Activated naive CD8-positive, alpha-beta T cell (primary cell): Measurements from ENCODE around the gene RPL7L1.
"Not testable (repeated sequence)": the region's sequence is repeated elsewhere in the genome, so short reads cannot be mapped to it uniquely, and the experiment has no call there.

Source experiments
- H3K27ac Mint-ChIP-seq: one replicate; pipeline ENCODE4 v1.8.0; 2021; ENCODE audit warnings: mixed read lengths
- H3K27me3 Mint-ChIP-seq: one replicate; pipeline ENCODE4 v1.8.0; 2021; ENCODE audit warnings: mixed read lengths
- H3K36me3 Mint-ChIP-seq: one replicate; pipeline ENCODE4 v1.8.0; 2021; ENCODE audit warnings: mixed read lengths
- H3K4me1 Mint-ChIP-seq: one replicate; pipeline ENCODE4 v1.8.0; 2021; ENCODE audit warnings: low read depth, mixed read lengths
- H3K4me3 Mint-ChIP-seq: one replicate; pipeline ENCODE4 v1.8.0; 2021; ENCODE audit warnings: mild to moderate bottlenecking, mixed read lengths
- H3K9me3 Mint-ChIP-seq: one replicate; pipeline ENCODE4 v1.8.0; 2021; ENCODE audit warnings: low read depth, mixed read lengths

The RPL7L1 gene

DNA sequence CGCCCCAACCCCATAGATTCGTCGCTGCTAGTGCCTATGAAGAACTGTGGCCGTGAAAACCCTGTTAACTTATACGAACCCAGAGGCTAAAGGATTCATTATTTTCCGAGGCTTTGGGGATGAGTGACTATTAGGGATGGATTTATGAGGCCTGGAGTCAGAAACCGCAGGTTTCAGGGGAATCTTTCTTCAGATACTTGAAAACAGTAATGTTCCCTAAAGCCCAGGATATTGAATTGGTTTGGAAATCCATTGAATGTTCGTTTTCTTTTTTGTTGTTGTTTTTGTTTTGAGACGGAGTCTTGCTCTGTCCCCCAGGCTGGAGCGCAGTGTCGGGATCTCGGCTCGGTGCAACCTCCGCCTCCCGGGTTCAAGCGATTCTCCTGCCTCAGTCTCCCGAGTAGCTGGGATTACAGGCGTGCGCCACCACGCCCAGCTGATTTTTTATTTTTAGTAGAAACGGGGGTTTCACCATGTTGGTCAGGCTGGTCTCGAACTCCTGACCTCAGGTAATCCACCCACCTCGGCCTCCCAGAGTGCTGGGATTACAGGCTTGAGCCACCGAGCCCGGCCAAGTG, 913 bp downstream of the RPL7L1 start:
- not testable (repeated sequence) for H3K27me3 Mint-ChIP-seq

DNA sequence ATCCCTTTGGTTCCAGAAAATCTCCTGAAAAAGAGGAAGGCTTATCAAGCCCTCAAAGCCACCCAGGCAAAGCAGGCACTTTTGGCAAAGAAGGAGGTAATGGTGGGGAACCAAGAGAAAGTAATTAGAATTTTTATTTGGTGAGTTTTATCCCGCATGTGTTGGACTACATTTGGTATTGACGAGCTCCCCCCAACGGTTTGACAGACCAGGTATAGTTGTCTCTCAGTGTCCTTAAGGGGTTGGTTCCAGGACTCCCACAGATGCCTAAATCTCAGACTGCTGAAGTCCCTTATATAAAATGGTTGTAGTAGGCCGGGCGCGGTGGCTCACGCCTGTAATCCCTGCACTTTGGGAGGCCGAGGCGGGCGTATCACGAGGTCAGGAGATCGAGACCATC, 1.5 kb downstream of the RPL7L1 start:
- Mint-ChIP-seq H3K4me3 (peak overlapping the region; percentile 96), H3K4me1 (peaks cover 27% of the 10 kb centered on the region), H3K27ac (peak overlapping the region; percentile 99)
- H3K27me3 Mint-ChIP-seq, H3K9me3 Mint-ChIP-seq, H3K36me3 Mint-ChIP-seq: not testable (repeated sequence)

More for the DNA sequence above, 913 bp downstream of the RPL7L1 start:
- Mint-ChIP-seq H3K4me1 (peaks cover 23% of the 10 kb centered on the region), H3K27ac (peak overlapping the region; percentile 99), H3K4me3 (peak overlapping the region; percentile 96)
- not testable (repeated sequence) for H3K9me3 Mint-ChIP-seq, H3K36me3 Mint-ChIP-seq

DNA sequence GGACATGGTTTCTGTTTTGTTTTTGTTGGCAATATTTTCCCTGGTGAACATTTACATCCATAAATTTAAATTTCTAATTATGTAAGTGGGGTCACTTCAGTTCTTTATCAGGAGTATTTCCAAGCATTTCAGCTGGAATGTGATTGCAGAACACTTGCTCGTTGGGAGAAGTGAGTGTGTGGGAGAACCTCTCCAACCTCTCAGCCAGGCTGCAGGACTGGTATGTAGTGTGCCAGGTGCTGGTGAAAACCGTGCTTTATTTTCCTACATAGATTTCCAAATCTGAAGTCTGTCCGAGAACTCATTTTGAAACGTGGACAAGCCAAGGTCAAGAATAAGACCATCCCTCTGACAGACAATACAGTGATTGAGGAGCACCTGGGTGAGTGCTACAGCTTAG, 6.3 kb downstream of the RPL7L1 start:
- H3K36me3 Mint-ChIP-seq = peaks cover 8% of the 10 kb centered on the region
- H3K9me3 Mint-ChIP-seq = no peaks in the 10 kb centered on the region
- no peaks in the 10 kb centered on the region for H3K27me3 Mint-ChIP-seq
- no peak overlapping the region for H3K4me3 Mint-ChIP-seq
- no peak overlapping the region for H3K27ac Mint-ChIP-seq
- peaks cover 39% of the 10 kb centered on the region for H3K4me1 Mint-ChIP-seq

DNA sequence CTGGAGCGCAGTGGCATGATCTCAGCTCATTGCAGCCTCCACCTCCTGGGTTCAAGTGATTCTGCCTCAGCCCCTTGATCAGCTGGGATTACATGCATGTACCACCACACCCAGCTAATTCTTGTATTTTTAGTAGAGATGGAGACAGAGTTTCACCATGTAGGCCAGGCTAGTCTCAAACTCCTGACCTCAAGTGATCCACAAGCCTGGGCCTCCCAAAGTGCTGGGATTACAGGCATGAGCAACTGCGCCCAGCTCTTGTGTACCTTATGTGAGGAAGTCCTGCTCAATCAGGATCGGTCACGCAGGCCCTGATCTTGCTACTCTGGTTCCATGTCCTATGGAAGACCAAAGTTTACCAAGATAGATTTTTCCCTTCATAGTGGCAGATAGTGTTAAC, 8.8 kb downstream of the RPL7L1 start:
- H3K9me3 Mint-ChIP-seq, H3K27ac Mint-ChIP-seq, H3K4me3 Mint-ChIP-seq, H3K27me3 Mint-ChIP-seq, H3K36me3 Mint-ChIP-seq: not testable (repeated sequence)
- peaks cover 41% of the 10 kb centered on the region for H3K4me1 Mint-ChIP-seq

DNA sequence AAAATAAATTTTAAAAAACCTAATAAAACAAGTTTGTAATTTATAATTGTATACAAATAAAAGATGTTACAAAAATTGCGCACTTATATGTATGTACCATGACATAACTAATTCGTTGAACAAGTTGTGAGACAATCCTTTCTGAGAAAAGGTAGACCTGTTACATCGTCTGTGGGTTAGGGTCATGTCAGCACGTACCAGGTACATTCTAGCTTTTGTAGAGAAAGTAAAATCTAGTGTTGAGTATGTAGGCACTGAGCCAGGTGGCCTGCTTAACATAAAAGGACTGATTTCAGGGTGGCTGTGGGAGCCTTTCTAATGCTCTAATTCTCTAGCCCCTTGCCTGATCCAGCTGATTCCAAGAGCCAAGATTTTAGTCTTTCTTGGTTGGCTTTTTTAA, 10.4 kb downstream of the RPL7L1 start:
- no peaks in the 10 kb centered on the region for H3K36me3 Mint-ChIP-seq
- peak overlapping the region; percentile 98 for H3K27ac Mint-ChIP-seq
- H3K27me3 Mint-ChIP-seq = no peaks in the 10 kb centered on the region
- H3K9me3 Mint-ChIP-seq = no peaks in the 10 kb centered on the region
- H3K4me3 Mint-ChIP-seq = peak overlapping the region; percentile 95
- H3K4me1 Mint-ChIP-seq = peaks cover 28% of the 10 kb centered on the region

DNA sequence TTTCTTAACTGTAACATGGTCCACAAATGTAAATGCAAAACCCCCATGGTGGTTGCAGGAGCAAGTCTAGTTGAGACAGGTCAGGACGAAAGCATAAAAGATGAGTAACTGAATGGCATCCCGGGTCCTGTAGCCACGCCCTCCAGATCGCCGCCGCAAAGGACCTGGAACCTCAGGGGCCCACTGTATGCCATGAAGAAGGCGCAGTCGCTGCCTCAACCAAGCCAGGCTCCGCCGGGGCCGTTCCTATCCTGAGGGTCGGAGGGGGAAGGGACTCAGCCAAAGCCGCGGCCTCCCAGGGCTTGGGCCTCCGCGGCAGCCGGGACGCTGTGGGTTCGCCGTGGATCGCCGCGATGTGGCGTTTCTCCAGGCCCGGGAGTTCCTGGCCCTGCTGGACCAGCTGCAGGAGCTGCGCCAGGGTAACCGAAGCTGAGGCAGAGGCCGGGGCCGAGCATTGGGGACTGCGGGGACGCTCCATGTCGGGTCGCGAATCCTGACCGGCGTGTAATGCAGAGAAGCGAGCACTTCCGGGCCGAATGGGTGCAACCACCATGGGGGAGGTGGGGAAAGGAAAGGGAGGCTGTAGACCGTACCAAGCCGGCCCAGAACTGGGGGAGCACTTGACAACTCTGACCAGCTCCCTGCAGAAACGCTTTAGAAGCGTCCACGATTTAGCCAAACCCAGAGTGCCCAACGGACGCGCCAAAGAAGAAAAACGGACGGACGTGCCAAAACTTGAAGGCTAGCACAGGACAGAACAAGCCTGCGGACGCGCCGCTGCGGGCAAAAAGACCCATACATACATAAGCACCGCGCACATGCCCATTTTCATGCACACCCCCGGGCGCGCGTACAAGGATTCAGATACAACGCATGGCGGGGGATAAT, 11.1 kb downstream of the RPL7L1 start:
- Mint-ChIP-seq H3K4me3 (peak overlapping the region; percentile 95), H3K36me3 (no peaks in the 10 kb centered on the region), H3K27ac (peak overlapping the region; percentile 98), H3K27me3 (no peaks in the 10 kb centered on the region), H3K4me1 (peaks cover 28% of the 10 kb centered on the region), H3K9me3 (no peaks in the 10 kb centered on the region)

DNA sequence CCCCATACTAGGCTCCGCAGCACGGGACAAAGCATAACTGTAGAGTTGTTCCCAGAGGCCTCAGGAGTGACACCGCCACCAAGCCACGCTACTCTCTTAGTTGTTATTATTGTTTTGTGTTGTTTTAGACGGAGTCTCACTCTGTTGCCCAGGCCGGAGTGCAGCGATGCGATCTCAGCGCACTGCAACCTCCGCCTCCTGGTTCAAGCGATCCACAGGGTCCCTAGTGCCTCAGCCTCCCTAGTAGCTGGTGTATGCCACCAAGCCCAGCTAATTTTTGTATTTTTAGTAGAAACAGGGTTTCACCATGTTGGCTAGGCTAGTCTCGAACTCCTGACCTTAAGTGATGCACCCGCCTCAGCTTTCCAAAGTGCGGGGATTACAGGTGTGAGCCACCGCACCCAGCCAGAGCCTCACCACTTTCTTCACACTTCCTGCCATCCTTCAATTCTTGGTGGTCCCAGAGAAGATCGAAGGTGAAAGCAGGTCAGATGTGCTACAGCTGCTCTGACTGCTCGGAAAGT, 11.8 kb downstream of the RPL7L1 start:
- Mint-ChIP-seq H3K9me3 (no peaks in the 10 kb centered on the region), H3K27ac (peak overlapping the region; percentile 98), H3K4me1 (peaks cover 23% of the 10 kb centered on the region), H3K27me3 (no peaks in the 10 kb centered on the region), H3K4me3 (peak overlapping the region; percentile 95), H3K36me3 (no peaks in the 10 kb centered on the region)

DNA sequence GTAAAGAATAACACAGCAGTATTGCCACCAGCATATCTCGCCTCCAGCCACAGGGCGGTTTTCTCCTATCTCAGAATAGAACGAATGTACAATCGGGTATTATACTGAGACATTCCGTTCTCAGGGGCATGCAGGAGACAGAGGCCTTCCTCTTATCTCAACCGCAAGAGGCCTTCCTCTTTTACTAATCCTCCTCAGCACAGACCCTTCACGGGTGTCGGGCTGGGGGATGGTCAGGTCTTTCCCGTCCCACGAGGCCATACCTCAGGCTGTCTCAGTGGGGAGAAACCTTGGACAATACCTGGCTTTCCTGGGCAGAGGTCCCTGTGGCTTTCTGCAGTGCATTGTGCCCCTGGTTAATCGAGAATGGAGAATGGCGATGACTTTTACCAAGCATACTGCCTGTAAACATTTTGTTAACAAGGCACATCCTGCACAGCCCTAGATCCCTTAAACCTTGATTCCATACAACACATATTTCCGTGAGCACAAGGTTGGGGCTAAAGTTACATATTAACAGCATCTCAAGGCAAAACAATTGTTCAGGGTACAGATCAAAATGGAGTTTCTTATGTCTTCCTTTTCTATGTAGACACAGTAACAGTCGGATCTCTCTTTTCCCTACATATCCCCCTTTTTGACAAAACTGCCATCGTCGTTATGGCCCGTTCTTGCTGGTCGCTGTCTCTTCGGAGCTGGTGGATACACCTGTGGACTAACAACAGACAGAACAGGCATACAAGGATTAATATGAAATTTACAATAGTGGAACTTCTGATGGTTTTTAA, 14.8 kb downstream of the RPL7L1 start:
- peaks cover 17% of the 10 kb centered on the region for H3K4me1 Mint-ChIP-seq
- H3K36me3 Mint-ChIP-seq, H3K4me3 Mint-ChIP-seq, H3K27ac Mint-ChIP-seq, H3K9me3 Mint-ChIP-seq, H3K27me3 Mint-ChIP-seq: not testable (repeated sequence)

DNA sequence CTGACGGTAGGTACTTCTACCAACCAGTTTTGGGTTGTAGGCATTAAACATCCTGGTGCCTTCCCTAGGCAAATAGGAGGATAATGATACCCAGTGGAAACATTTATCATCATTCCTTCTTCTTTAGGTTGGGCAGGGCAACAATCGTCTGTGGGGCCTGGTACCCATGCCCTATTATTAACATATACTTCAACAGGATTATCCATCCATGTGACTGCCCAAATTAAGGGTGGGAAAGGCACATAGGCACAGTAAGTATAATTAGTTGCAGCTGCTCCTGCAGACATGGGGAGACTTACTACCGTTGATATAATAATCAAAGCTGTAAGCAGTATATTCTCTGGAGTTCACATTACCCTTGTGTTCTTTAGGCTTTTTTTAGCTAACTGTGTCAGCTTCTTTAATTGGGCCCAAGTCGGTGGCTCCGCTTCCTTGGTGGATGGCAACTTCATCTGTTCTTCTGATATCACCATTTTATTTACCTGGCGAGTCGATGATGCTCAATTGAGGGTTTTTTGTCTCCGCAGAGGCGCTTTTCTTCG, 16.8 kb downstream of the RPL7L1 start:
- Mint-ChIP-seq H3K9me3 (no peaks in the 10 kb centered on the region), H3K27me3 (no peaks in the 10 kb centered on the region), H3K4me3 (no peak overlapping the region), H3K4me1 (peaks cover 3% of the 10 kb centered on the region), H3K36me3 (no peaks in the 10 kb centered on the region), H3K27ac (no peak overlapping the region)

DNA sequence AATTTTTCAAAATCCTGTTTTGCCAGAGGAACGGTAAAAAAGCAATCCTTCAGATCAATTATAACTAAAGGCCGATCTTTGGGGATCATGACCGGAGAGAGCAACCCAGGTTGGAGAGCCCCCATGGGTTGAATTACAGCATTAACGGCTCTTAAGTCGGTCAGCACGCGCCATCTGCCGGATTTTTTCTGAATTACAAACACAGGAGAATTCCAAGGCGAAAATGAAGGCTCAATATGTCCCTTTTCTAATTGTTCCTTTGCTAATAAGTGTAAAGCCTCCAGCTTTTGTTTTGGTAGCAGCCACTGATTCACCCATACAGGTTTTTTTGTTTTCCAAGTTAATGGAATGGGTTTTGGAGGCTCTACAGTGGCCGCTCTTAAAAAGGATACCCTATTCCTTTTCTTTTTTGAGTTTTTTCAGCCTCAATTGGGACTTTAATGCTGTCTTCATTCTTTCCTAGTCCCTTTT, 19.5 kb downstream of the RPL7L1 start:
- H3K4me1 Mint-ChIP-seq = peaks cover 11% of the 10 kb centered on the region
- no peaks in the 10 kb centered on the region for H3K27me3 Mint-ChIP-seq
- H3K36me3 Mint-ChIP-seq = no peaks in the 10 kb centered on the region
- no peak overlapping the region for H3K4me3 Mint-ChIP-seq
- no peaks in the 10 kb centered on the region for H3K9me3 Mint-ChIP-seq
- H3K27ac Mint-ChIP-seq = no peak overlapping the region

DNA sequence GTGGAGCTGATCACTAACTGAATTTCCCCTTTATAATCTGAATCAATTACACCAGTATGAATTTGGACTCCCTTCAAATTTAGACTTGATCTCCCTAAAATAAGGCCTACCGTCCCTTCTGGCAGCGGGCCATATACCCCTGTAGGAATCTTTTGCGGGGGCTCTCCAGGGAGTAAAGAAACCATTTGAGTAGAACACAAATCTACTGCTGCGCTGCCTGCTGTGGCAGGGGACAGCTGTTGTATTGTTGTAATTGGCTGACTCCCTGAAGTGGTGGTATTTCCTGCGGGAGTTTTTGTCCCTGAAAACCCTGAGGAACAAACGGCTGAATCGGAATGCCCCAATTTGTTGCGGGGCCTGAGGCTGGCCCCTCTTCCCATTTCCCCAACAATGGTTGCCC, 20.5 kb downstream of the RPL7L1 start:
- H3K9me3 Mint-ChIP-seq = no peaks in the 10 kb centered on the region
- no peaks in the 10 kb centered on the region for H3K36me3 Mint-ChIP-seq
- H3K27ac Mint-ChIP-seq = no peak overlapping the region
- H3K27me3 Mint-ChIP-seq = no peaks in the 10 kb centered on the region
- H3K4me1 Mint-ChIP-seq = peaks cover 11% of the 10 kb centered on the region
- H3K4me3 Mint-ChIP-seq = no peak overlapping the region

DNA sequence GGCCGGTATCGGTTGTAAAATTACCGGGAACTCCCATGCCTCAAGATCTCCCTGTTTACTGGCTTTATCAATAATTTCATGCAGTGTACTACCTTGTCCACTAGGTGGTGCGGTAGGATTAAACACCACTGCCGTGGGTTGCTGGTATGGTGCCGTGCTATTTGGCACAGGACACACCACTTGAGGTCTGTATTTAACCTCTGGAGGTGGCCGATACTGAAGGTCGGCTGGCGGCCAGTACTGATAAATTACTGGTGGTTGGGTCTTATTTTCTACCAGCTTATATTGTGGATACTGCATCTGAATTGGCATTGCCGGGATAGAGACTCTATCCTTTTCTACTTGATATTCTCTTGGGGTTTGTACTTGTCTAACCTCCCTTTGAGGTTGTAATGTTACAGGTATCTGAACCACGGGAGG, 22.1 kb downstream of the RPL7L1 start:
- Mint-ChIP-seq H3K36me3 (no peaks in the 10 kb centered on the region), H3K9me3 (no peaks in the 10 kb centered on the region), H3K27ac (no peak overlapping the region), H3K27me3 (no peaks in the 10 kb centered on the region), H3K4me1 (peaks cover 11% of the 10 kb centered on the region), H3K4me3 (no peak overlapping the region)

DNA sequence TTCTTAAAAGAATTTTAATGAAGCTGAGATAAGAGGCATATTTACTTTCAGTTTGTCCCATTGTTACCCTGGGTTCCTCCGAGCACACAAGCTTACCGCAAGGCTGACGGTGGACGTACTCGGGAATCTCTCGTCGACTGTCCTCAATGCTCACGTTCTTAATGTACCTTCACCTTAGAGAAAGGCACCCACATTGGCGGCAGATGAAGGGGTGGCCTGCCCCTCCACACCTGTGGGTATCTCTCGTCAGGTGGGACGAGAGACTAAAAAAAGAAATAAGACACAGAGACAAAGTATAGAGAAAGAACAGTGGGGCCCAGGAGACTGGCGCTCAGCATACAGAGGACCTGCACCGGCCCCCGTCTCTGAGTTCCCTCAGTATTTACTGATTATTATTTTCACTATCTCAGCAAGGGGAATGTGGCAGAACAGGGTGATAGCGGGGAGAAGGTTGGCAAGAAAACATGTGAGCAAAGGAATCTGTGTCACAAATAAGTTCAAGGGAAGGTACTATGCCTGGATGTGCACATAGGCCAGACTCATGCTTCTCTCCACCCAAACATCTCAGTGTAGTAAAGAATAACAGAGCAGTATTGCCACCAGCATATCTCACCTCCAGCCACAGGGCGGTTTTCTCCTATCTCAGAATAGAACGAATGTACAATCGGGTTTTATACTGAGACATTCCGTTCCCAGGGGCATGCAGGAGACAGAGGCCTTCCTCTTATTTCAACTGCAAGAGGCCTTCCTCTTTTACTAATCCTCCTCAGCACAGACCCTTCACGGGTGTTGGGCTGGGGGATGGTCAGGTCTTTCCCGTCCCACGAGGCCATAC, 23.2 kb downstream of the RPL7L1 start:
- H3K27ac Mint-ChIP-seq, H3K9me3 Mint-ChIP-seq, H3K36me3 Mint-ChIP-seq, H3K27me3 Mint-ChIP-seq, H3K4me3 Mint-ChIP-seq: not testable (repeated sequence)
- peaks cover 11% of the 10 kb centered on the region for H3K4me1 Mint-ChIP-seq

DNA sequence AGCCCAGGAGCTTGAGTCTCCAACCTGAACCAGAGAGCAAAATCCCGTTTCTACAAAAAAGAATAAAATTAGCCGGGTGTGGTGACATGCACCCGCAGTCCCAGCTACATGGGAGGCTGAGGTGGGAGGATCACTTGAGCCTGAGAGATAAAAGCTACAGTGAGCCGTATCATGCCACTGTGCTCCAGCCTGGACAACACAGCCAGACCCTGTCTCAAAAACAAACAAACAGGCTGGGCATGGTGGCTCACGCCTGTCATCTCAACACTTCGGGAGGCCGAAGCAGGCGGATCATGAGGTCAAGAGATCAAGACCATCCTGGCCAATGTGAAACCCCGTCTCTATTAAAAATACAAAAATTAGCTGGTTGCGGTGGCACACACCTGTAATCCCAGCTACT, 25.1 kb downstream of the RPL7L1 start:
- Mint-ChIP-seq H3K4me3 (no peak overlapping the region), H3K4me1 (peaks cover 9% of the 10 kb centered on the region), H3K27ac (no peak overlapping the region), H3K27me3 (no peaks in the 10 kb centered on the region), H3K36me3 (no peaks in the 10 kb centered on the region), H3K9me3 (no peaks in the 10 kb centered on the region)
